Activated CD4-positive, alpha-beta T cell treated with anti-CD3 and anti-CD28 coated beads, Interleukin-2, amount 10 ng/mL, durations not matched to agents 24 days and 14 days (primary cell): ENCODE results near the gene MRPL53. TPM values are rescaled to one million over a fixed set of nuclear protein-coding genes. Genes with fewer than 3 reads are reported as not detected.
A peak's percentile ranks its signal among the peaks of the same experiment; 100 is the strongest.

Source experiments
- DNase-seq: peaks from one replicate; pipeline ENCODE4 v3.0.0; 2022
- H3K27ac Mint-ChIP-seq: one replicate; pipeline ENCODE4 v1.8.0; 2022; ENCODE audit warnings: mild to moderate bottlenecking, mixed read lengths
- H3K27me3 Mint-ChIP-seq: one replicate; pipeline ENCODE4 v1.8.0; 2022; ENCODE audit warnings: mixed read lengths
- H3K36me3 Mint-ChIP-seq: one replicate; pipeline ENCODE4 v1.8.0; 2022; ENCODE audit warnings: low read depth, mild to moderate bottlenecking, mixed read lengths
- H3K4me1 Mint-ChIP-seq: one replicate; pipeline ENCODE4 v1.8.0; 2021; ENCODE audit warnings: mixed read lengths
- H3K4me3 Mint-ChIP-seq: one replicate; pipeline ENCODE4 v1.8.0; 2022; ENCODE audit warnings: mild to moderate bottlenecking, moderate library complexity, mixed read lengths
- H3K9me3 Mint-ChIP-seq: one replicate; pipeline ENCODE4 v1.8.0; 2021; ENCODE audit warnings: mixed read lengths
- intact Hi-C: fragments of 100-400 bp; cut with micrococcal nuclease; formaldehyde crosslinking; loops from one replicate; pipeline ENCODE4 v1.15.1; 2023
- total RNA-seq: library from RNA; stranded (reverse); gene quantifications from 2 replicates; pipeline ENCODE4 v1.2.3, GENCODE V29; 2022

The MRPL53 gene
- total RNA-seq, 1 donor from 2014 or later, result 115 TPM

DNA sequence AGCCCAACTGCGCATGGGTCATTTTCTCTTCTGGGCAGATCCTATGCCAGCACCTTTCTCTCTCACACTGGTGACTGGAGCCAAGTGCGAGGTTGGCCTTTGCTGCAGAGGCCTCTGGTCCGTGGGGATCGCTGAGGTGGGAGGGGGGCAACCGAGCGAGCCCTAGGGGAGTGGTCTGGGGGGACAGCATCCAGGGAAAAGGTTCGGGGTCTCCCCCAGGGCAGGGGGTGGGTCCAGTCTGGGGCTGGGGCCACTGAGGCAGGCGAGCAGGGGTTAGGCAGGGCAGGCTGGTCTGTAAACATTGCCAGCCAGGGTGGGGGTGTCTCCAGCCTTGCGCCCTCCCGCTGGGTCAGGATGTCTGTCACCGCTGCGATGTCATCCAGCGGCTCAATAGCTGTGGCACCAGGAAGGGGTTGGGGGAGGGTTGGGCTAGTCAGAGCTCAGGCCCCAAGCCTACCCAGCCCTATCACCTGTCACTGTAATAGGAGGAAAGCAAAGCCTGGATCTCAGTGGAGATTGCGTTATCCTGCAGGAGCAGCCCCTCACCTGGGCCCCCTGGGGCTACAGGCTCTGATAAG is 46.2 kb downstream of the MRPL53 start:
- Mint-ChIP-seq H3K27me3 (no peaks in the 10 kb centered on the region), H3K27ac (no peak overlapping the region), H3K9me3 (no peaks in the 10 kb centered on the region), H3K4me1 (peaks cover 10% of the 10 kb centered on the region), H3K36me3 (peaks cover 25% of the 10 kb centered on the region), H3K4me3 (no peak overlapping the region)
- no peak for DNase-seq
- intact Hi-C loops, result no loop called here

DNA sequence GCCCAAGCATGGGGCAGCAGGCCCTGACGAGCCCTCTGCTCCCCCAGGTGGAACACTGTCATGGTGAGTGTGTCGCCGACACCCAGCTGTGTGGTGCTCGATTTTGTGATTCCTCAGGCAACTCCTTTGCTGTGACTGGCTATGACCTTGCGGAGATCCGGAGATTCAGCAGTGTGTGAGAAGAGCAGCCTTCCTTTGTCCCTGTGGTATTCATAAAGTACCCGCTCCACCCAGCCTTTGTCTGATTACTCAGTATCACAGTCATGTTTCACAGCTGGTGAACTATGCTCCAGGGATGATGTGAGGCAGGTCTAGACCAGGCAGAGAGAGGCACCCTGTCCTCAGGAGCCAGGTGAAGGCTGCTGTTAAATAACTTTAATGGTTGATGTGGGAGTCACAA is 47.0 kb downstream of the MRPL53 start:
- H3K27ac Mint-ChIP-seq, result no peak overlapping the region
- H3K27me3 Mint-ChIP-seq, result no peaks in the 10 kb centered on the region
- no peaks in the 10 kb centered on the region for H3K9me3 Mint-ChIP-seq

DNA sequence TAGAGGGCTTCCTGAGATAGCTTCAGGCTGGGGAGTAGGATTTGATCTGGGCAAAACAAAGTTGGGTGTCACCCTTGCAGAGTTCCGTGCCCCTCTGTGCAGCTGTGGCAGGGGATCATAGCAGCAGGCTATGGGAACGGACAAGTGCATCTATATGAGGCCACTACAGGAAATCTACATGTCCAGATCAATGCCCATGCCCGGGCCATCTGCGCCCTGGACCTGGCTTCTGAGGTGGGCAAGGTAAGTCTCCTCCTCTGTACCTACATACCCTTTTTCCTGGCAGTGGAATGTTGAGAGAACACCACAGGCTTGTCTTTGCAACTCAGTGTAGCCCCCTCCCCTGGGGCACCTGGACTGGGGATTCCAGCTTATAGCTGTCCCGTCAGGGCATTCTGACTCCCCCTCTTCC is 47.5 kb downstream of the MRPL53 start:
- H3K4me1 Mint-ChIP-seq, result peaks cover 18% of the 10 kb centered on the region
- no peaks in the 10 kb centered on the region for H3K9me3 Mint-ChIP-seq
- intact Hi-C loops, result loop anchor here (5.0 kb wide), 1 partner anchor 278 kb away; the partner anchor contains the start of gene BOLA3
- H3K27me3 Mint-ChIP-seq, result no peaks in the 10 kb centered on the region
- peak overlapping the region; percentile 5 for H3K27ac Mint-ChIP-seq
- no peak for DNase-seq
- H3K4me3 Mint-ChIP-seq, result no peak overlapping the region
- H3K36me3 Mint-ChIP-seq, result peaks cover 25% of the 10 kb centered on the region

More for the DNA sequence above, 47.0 kb downstream of the MRPL53 start:
- H3K4me1 Mint-ChIP-seq, result peaks cover 14% of the 10 kb centered on the region
- H3K4me3 Mint-ChIP-seq, result no peak overlapping the region
- DNase-seq, result no peak
- H3K36me3 Mint-ChIP-seq, result peaks cover 25% of the 10 kb centered on the region
- intact Hi-C loops, result no loop called here

DNA sequence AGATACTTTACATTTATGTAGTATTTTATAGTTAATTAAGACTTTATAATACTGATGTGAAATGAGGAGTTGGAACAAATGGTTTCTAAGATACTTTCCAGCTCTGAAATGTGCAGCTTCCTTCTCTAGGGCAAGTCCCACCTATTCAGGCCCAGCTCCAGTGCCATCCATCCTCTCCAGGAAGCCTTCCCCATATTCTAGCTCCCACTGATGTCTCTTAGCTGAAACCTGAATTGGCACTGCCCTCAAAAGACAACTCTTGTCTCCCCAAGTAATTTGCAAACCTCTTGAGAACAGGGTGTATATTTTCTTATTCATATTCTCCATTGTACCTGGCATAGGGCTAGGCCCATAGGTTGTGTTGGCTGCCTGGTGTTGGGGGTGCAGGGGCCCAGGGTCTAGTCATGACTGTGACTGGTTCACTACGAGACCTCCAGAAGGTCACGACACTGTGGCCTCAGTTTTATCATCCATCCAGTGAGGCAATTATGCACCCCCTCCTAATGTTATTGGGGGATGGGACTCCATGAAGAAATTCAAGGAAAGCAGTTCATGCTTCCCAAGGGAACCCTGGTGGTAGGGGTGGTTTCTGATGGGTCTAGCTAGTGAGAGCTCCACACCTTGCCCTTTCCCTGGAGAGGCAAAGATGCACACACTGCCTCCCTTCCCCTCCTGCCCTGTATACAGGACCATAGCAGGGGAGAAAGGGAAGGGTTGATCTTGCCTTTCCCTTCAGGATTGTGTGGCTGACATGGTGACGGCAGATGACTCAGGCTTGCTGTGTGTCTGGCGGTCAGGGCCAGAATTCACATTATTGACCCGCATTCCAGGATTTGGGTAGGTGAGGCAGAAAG is 48.1 kb downstream of the MRPL53 start:
- Mint-ChIP-seq H3K27ac (peak overlapping the region; percentile 5), H3K9me3 (no peaks in the 10 kb centered on the region), H3K4me3 (no peak overlapping the region), H3K36me3 (peaks cover 25% of the 10 kb centered on the region), H3K27me3 (no peaks in the 10 kb centered on the region), H3K4me1 (peaks cover 18% of the 10 kb centered on the region)
- intact Hi-C loops, result loop anchor here (5.0 kb wide), 1 partner anchor 277 kb away; the partner anchor contains the start of gene BOLA3
- no peak for DNase-seq

DNA sequence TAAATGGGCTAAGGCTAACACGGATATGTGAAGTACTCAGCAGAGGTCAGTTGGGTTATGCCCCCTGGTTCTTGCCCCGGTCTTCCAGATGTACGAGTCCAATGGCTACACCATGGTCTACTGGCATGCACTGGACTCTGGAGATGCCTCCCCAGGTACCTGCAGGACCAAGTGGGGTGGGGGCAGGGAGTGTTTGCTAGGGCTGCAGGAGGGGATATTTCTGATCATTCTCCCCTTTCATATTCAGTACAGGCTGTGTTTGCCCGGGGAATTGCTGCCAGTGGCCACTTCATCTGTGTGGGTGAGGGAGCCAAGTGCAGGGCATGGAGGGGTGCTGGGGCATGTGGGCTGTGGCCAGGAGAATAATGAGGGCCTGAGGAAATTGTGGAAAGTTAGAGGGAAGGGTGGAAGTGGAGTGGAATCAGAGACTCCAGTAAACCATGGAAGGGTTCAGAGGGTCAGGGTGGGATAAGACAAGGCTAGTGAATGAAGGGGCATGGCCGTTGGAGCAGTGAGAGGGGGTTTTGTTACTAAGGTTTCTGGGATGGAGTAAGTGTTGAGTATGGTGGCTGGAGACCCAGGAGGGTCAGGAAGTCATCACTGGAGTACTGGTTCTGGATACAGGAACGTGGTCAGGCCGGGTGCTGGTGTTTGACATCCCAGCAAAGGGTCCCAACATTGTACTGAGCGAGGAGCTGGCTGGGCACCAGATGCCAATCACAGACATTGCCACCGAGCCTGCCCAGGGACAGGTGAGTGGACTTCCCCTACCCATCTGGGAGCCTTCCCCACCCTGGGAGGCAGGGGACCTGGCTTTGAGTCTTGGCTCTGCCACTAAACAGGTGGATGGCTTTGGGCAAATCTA is 49.0 kb downstream of the MRPL53 start:
- Mint-ChIP-seq H3K4me3 (peak overlapping the region; percentile 94), H3K27me3 (no peaks in the 10 kb centered on the region), H3K4me1 (peaks cover 18% of the 10 kb centered on the region), H3K9me3 (no peaks in the 10 kb centered on the region), H3K36me3 (peaks cover 25% of the 10 kb centered on the region), H3K27ac (peak overlapping the region; percentile 68)
- no peak for DNase-seq
- intact Hi-C loops, result loop anchor here (5.0 kb wide), 1 partner anchor 276 kb away; the partner anchor contains the start of gene BOLA3

Other genes with a start within 250 kb of the MRPL53 start
- gene SLC4A5, start 129.3 kb downstream of the MRPL53 start, total RNA-seq, result 0.93 and 1.4 TPM in 2 replicates
- gene DCTN1, start 92.4 kb downstream of the MRPL53 start, total RNA-seq, result 87.1 and 87.2 TPM in 2 replicates
- 1.7 and 2.0 TPM in 2 replicates for gene C2orf81, start 51.1 kb downstream of the MRPL53 start, total RNA-seq
- gene WDR54, start 51.0 kb downstream of the MRPL53 start, total RNA-seq, result 72.1 and 78.2 TPM in 2 replicates
- 1.1 and 2.2 TPM in 2 replicates for gene RTKN, start 30.7 kb downstream of the MRPL53 start, total RNA-seq
- gene INO80B, start 17.6 kb downstream of the MRPL53 start, total RNA-seq, result 51.8 and 54.5 TPM in 2 replicates
- gene WBP1, start 14.2 kb downstream of the MRPL53 start, total RNA-seq, result 28.8 and 29.0 TPM in 2 replicates
- gene MOGS, start 7.3 kb downstream of the MRPL53 start, total RNA-seq, result 84.2 and 85.7 TPM in 2 replicates
- 26.5 and 26.9 TPM in 2 replicates for gene CCDC142, start 10.3 kb upstream of the MRPL53 start, total RNA-seq
- gene TTC31, start 10.4 kb upstream of the MRPL53 start, total RNA-seq, result 27.1 and 31.5 TPM in 2 replicates
- gene LBX2, start 26.9 kb upstream of the MRPL53 start, total RNA-seq, result 0.36 and 0.40 TPM in 2 replicates
- gene PCGF1, start 35.0 kb upstream of the MRPL53 start, total RNA-seq, result 43.3 and 45.8 TPM in 2 replicates
- 0.54 and 0.70 TPM in 2 replicates for gene TLX2, start 41.8 kb upstream of the MRPL53 start, total RNA-seq
- gene DQX1, start 53.6 kb upstream of the MRPL53 start, total RNA-seq, result 0.59 and 0.68 TPM in 2 replicates
- 170 and 173 TPM in 2 replicates for gene AUP1, start 57.0 kb upstream of the MRPL53 start, total RNA-seq
- gene HTRA2, start 57.3 kb upstream of the MRPL53 start, total RNA-seq, result 49.6 and 56.4 TPM in 2 replicates
- gene LOXL3, start 81.3 kb upstream of the MRPL53 start, total RNA-seq, result 1.5 and 1.7 TPM in 2 replicates
- gene DOK1, start 82.0 kb upstream of the MRPL53 start, total RNA-seq, result 33.8 and 34.2 TPM in 2 replicates
- not detected in 2 replicates for gene M1AP, start 175.7 kb upstream of the MRPL53 start, total RNA-seq
- 3.5 and 4.8 TPM in 2 replicates for gene SEMA4F, start 181.6 kb upstream of the MRPL53 start, total RNA-seq